Keratinocyte (primary cell): Measurements from ENCODE around the gene DTD1. TPM values are rescaled to one million over a fixed set of nuclear protein-coding genes. Genes with fewer than 3 reads are reported as not detected.
A peak's percentile ranks its signal among the peaks of the same experiment; 100 is the strongest.

ENCODE experiments used
- DNase-seq: peaks from one replicate; pipeline ENCODE4 v3.0.0-alpha.2; 2011; ENCODE audit warnings: low read depth, missing footprints, low spot score
- FAIRE-seq: peaks from 2 replicates; lab custom pipeline; 2011; peaks lifted over from hg19 to GRCh38; lab: Jason Lieb, UNC
- H2AFZ ChIP-seq: 2 replicates; pipeline ENCODE4 v1.6.0; 2012; ENCODE audit warnings: low read length, control low read depth, inconsistent platforms; ENCODE audit not compliant: control insufficient read depth
- H3K27ac ChIP-seq: 2 replicates; pipeline ENCODE4 v1.5.1; 2011; ENCODE audit warnings: low read length; ENCODE audit not compliant: control insufficient read depth, insufficient read depth
- H3K27me3 ChIP-seq: 3 replicates; pipeline ENCODE4 v1.6.0; 2011; ENCODE audit warnings: low read length; ENCODE audit not compliant: control insufficient read depth, insufficient read depth; ENCODE audit errors: extremely low read depth
- H3K36me3 ChIP-seq, 2 experiments: 2 replicates in 1 of 2; 3 replicates in 1 of 2; pipeline ENCODE4 v1.5.1; 2011; ENCODE audit warnings: low read length in 2 of 2, mild to moderate bottlenecking in 1 of 2; ENCODE audit not compliant: control insufficient read depth in 2 of 2, insufficient read depth in 2 of 2; ENCODE audit errors: extremely low read depth in 1 of 2
- H3K4me1 ChIP-seq: 3 replicates; pipeline ENCODE4 v1.5.1; 2011; ENCODE audit warnings: low read length; ENCODE audit not compliant: control insufficient read depth, insufficient read depth; ENCODE audit errors: extremely low read depth
- H3K4me2 ChIP-seq: 3 replicates; pipeline ENCODE4 v1.6.0; 2011; ENCODE audit warnings: low read depth, low read length; ENCODE audit not compliant: control insufficient read depth, insufficient read depth; ENCODE audit errors: extremely low read depth
- H3K4me3 ChIP-seq, 3 experiments: fragments of 200-600 bp in 1 of 3; sonication (generic) in 1 of 3; 2 replicates in 2 of 3; 3 replicates in 1 of 3; pipeline ENCODE4 v1.5.1; 2011 to 2016; ENCODE audit warnings: low read length in 3 of 3, mild to moderate bottlenecking in 3 of 3, control low read depth in 2 of 3, inconsistent platforms in 1 of 3, low read depth in 1 of 3, mixed read lengths in 1 of 3, mixed run types in 1 of 3, moderate library complexity in 1 of 3; ENCODE audit not compliant: control insufficient read depth in 2 of 3, insufficient read depth in 2 of 3; ENCODE audit errors: extremely low read depth in 1 of 3
- H3K79me2 ChIP-seq: 2 replicates; pipeline ENCODE4 v1.6.0; 2012; ENCODE audit warnings: low read length; ENCODE audit not compliant: control insufficient read depth, insufficient read depth
- H3K9ac ChIP-seq: 3 replicates; pipeline ENCODE4 v1.6.0; 2011; ENCODE audit warnings: low read length; ENCODE audit not compliant: control insufficient read depth, insufficient read depth; ENCODE audit errors: extremely low read depth
- H3K9me1 ChIP-seq: 3 replicates; pipeline ENCODE4 v1.6.0; 2011; ENCODE audit warnings: low read length; ENCODE audit not compliant: control insufficient read depth, insufficient read depth; ENCODE audit errors: extremely low read depth
- H3K9me3 ChIP-seq: 2 replicates; pipeline ENCODE4 v1.5.1; 2012; ENCODE audit warnings: low read depth, low read length; ENCODE audit not compliant: control insufficient read depth
- H4K20me1 ChIP-seq: 3 replicates; pipeline ENCODE4 v1.6.0; 2011; ENCODE audit warnings: low read length; ENCODE audit not compliant: control insufficient read depth, insufficient read depth; ENCODE audit errors: extremely low read depth
- EZH2 ChIP-seq: IDR thresholded peaks from one replicate; pipeline ENCODE4 v1.6.1; 2012; ENCODE audit warnings: inconsistent platforms, mild to moderate bottlenecking, low read length, moderate library complexity
- dilution Hi-C: fragments of 300-500 bp; cut with MboI; formaldehyde crosslinking; loops from one replicate; pipeline ENCODE4 v1.7.0; 2020; ENCODE audit warnings: low sequenced_read_pairs; ENCODE audit not compliant: extremely low pct_ligation_motif_present
- polyA plus RNA-seq, 5 experiments: library from polyadenylated mRNA; depleted of rRNA in 3 of 5; stranded (reverse) in 3 of 5; stranded (forward) in 1 of 5; unstranded in 1 of 5; fragments of >200 nt; gene quantifications; 1 replicate in 1 of 5; 2 replicates in 3 of 5; 3 replicates in 1 of 5; pipeline versions ENCODE4 v1.2.1 to v1.2.3, GENCODE V29; 2011 to 2012; ENCODE audit warnings: missing spikeins in 2 of 5, low read depth in 1 of 5, low replicate concordance in 1 of 5
- TF ChIP-seq, protein P1 (sequence below), 3 experiments: IDR thresholded peaks in 1 of 3; conservative IDR thresholded peaks in 1 of 3; optimal IDR thresholded peaks in 1 of 3; 2 replicates in 2 of 3; 3 replicates in 1 of 3; pipeline versions ENCODE3 to v1.5.1; 2011; ENCODE audit warnings: low read length in 3 of 3, mild to moderate bottlenecking in 3 of 3, moderate library complexity in 2 of 3, control low read depth in 1 of 3, inconsistent platforms in 1 of 3; ENCODE audit not compliant: insufficient read depth in 2 of 3; ENCODE audit errors: extremely low read depth in 1 of 3

The DTD1 gene
- polyA plus RNA-seq, 1 donor (not counting 4 experiments of a cell fraction or from before 2014, with no cell fraction given), result 68.3 TPM

DNA sequence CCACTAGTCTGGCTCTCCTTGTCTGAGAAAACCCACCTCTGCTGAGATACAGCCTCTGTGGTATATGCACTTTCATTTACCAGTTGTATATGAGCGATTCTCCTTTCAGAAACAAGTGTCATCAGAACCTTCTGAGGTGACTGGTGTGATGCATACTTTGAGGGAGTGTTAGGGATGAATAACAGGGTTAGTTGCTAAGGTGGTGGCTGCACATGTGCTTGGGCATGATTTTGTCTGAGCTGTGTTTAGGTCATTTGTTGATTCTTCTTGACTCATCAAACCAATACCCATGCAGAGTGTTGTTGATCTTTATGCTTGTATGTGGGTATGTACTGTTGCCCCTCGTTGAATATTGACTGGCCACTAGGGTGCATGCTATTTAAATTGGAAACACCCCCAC lies 25.7 kb downstream of the DTD1 start:
- peak; percentile 28 for DNase-seq
- peak overlapping the region; percentile 44 for H3K27ac ChIP-seq
- dilution Hi-C loops, result no loop called here
- no peak overlapping the region for H2AFZ ChIP-seq
- H3K9me1 ChIP-seq, result no peaks in the 10 kb centered on the region
- TF ChIP-seq, protein P1, sequence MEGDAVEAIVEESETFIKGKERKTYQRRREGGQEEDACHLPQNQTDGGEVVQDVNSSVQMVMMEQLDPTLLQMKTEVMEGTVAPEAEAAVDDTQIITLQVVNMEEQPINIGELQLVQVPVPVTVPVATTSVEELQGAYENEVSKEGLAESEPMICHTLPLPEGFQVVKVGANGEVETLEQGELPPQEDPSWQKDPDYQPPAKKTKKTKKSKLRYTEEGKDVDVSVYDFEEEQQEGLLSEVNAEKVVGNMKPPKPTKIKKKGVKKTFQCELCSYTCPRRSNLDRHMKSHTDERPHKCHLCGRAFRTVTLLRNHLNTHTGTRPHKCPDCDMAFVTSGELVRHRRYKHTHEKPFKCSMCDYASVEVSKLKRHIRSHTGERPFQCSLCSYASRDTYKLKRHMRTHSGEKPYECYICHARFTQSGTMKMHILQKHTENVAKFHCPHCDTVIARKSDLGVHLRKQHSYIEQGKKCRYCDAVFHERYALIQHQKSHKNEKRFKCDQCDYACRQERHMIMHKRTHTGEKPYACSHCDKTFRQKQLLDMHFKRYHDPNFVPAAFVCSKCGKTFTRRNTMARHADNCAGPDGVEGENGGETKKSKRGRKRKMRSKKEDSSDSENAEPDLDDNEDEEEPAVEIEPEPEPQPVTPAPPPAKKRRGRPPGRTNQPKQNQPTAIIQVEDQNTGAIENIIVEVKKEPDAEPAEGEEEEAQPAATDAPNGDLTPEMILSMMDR (optimal IDR thresholded peaks at IDR 0.05 in 1 of 3, IDR thresholded peaks at IDR 0.05 in 1 of 3, conservative IDR thresholded peaks at IDR 0.05 in 1 of 3; ENCODE audit: extremely low read depth in 1 of 3, insufficient read depth in 2 of 3, low read length in 3 of 3), result no peak
- no peak for TF ChIP-seq EZH2
- peak; percentile 55 for FAIRE-seq
- H4K20me1 ChIP-seq, result no peaks in the 10 kb centered on the region
- H3K4me1 ChIP-seq, result peaks cover 11% of the 10 kb centered on the region
- no peak overlapping the region for H3K9ac ChIP-seq
- no peak overlapping the region for H3K4me3 ChIP-seq
- H3K4me2 ChIP-seq, result no peak overlapping the region
- H3K9me3 ChIP-seq, result no peaks in the 10 kb centered on the region
- H3K79me2 ChIP-seq, result no peaks in the 10 kb centered on the region
- H3K27me3 ChIP-seq, result no peaks in the 10 kb centered on the region
- H3K36me3 ChIP-seq, result peaks cover 3 to 6% of the 10 kb centered on the region in 2 experiments

DNA sequence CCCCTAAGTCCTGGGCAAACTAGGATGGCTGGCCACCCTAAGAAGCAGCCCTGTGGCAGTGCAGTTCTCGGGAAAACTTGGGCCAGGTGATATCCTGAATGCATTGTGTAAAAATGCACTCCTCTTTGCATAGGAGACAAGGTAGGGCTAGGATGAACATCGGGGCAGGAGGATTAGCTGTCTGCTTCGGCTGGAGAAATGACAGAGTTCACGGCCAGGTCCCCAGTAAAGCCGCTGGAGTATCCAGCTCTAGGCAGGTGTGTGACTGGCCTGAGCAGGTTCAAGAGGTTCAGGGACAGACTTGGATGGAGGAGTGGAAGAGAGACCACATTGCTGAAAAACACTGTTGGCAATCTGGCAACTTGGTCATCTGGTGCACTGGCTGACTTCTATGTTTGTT lies 26.4 kb downstream of the DTD1 start:
- H2AFZ ChIP-seq, result no peak overlapping the region
- no peak for FAIRE-seq
- H3K4me3 ChIP-seq, result no peak overlapping the region

More for the DNA sequence above, 26.4 kb downstream of the DTD1 start:
- Histone ChIP-seq H4K20me1 (no peaks in the 10 kb centered on the region), H3K9ac (no peak overlapping the region), H3K9me3 (no peaks in the 10 kb centered on the region), H3K9me1 (no peaks in the 10 kb centered on the region), H3K36me3 (peaks cover 3 to 6% of the 10 kb centered on the region in 2 experiments), H3K4me1 (peaks cover 10% of the 10 kb centered on the region), H3K27ac (peak overlapping the region; percentile 8), H3K79me2 (no peaks in the 10 kb centered on the region), H3K4me2 (no peak overlapping the region), H3K27me3 (no peaks in the 10 kb centered on the region)
- dilution Hi-C loops, result no loop called here
- TF ChIP-seq EZH2, result no peak
- TF ChIP-seq, protein P1 (optimal IDR thresholded peaks at IDR 0.05 in 1 of 3, IDR thresholded peaks at IDR 0.05 in 1 of 3, conservative IDR thresholded peaks at IDR 0.05 in 1 of 3; ENCODE audit: extremely low read depth in 1 of 3, insufficient read depth in 2 of 3, low read length in 3 of 3), result no peak
- DNase-seq, result no peak
